Measurements from ENCODE around the gene PTPRN2. TPM values are rescaled to one million over a fixed set of nuclear protein-coding genes. Genes with fewer than 3 reads are reported as not detected.
A peak's percentile ranks its signal among the peaks of the same experiment; 100 is the strongest.
"Not testable (repeated sequence)": the region's sequence is repeated elsewhere in the genome, so short reads cannot be mapped to it uniquely, and the experiment has no call there.

PTPRN2 gene
- total RNA-seq, 1 donor from 2014 or later, result 0.33 TPM

- DNase-seq (ENCODE audit: low spot score) (no peak), ATAC-seq (no peak)
Measured at GRCh38 chr7:158227258-158227984, 360.2 kb downstream of the PTPRN2 start.

- DNase-seq (ENCODE audit: low spot score) (no peak), ATAC-seq (no peak)
Measured at GRCh38 chr7:158216198-158216597, 371.4 kb downstream of the PTPRN2 start.

- DNase-seq (ENCODE audit: low spot score) (no peak), ATAC-seq (no peak)
Measured at GRCh38 chr7:158209435-158209834, 378.2 kb downstream of the PTPRN2 start.

GRCh38 chr7:158206341-158206740 lies 381.3 kb downstream of the PTPRN2 start:
- DNase-seq (ENCODE audit: low spot score) (no peak), ATAC-seq (no peak)

- ATAC-seq, result no peak
Measured at GRCh38 chr7:158204453-158204852, 383.2 kb downstream of the PTPRN2 start.

GRCh38 chr7:158203948-158204347 lies 383.7 kb downstream of the PTPRN2 start:
- ATAC-seq; DNase-seq (ENCODE audit: low spot score): not testable (repeated sequence)

More at GRCh38 chr7:158204453-158204852, 383.2 kb downstream of the PTPRN2 start:
- DNase-seq (ENCODE audit: low spot score), result no peak

- no peak for ATAC-seq
Measured at GRCh38 chr7:158194365-158194900, 393.2 kb downstream of the PTPRN2 start.

GRCh38 chr7:158193446-158193845 lies 394.2 kb downstream of the PTPRN2 start:
- no peak for ATAC-seq
- DNase-seq (ENCODE audit: low spot score), result no peak

More at GRCh38 chr7:158194365-158194900, 393.2 kb downstream of the PTPRN2 start:
- no peak for DNase-seq (ENCODE audit: low spot score)

GRCh38 chr7:158192956-158193355 lies 394.7 kb downstream of the PTPRN2 start:
- ATAC-seq (no peak), DNase-seq (ENCODE audit: low spot score) (no peak)

- no peak for DNase-seq (ENCODE audit: low spot score)
Measured at GRCh38 chr7:158192184-158192835, 395.3 kb downstream of the PTPRN2 start.

GRCh38 chr7:158191671-158192070 lies 396.0 kb downstream of the PTPRN2 start:
- DNase-seq (ENCODE audit: low spot score), result no peak
- no peak for ATAC-seq

More at GRCh38 chr7:158192184-158192835, 395.3 kb downstream of the PTPRN2 start:
- no peak for ATAC-seq

GRCh38 chr7:158190756-158191155 lies 396.9 kb downstream of the PTPRN2 start:
- ATAC-seq (no peak), DNase-seq (ENCODE audit: low spot score) (no peak)

- no peak for ATAC-seq
Measured at GRCh38 chr7:158188676-158189075, 398.9 kb downstream of the PTPRN2 start.

GRCh38 chr7:158187694-158187994 lies 400.0 kb downstream of the PTPRN2 start:
- DNase-seq (ENCODE audit: low spot score) (no peak), ATAC-seq (no peak)

More at GRCh38 chr7:158188676-158189075, 398.9 kb downstream of the PTPRN2 start:
- DNase-seq (ENCODE audit: low spot score), result no peak

- ATAC-seq, result no peak
- DNase-seq (ENCODE audit: low spot score), result no peak
Measured at GRCh38 chr7:158186864-158187693, 400.5 kb downstream of the PTPRN2 start.

- ATAC-seq (no peak), DNase-seq (ENCODE audit: low spot score) (no peak)
Measured at GRCh38 chr7:158186406-158186805, 401.2 kb downstream of the PTPRN2 start.

GRCh38 chr7:158185653-158186052 lies 402.0 kb downstream of the PTPRN2 start:
- DNase-seq (ENCODE audit: low spot score), result no peak
- no peak for ATAC-seq

GRCh38 chr7:158183431-158183830 lies 404.2 kb downstream of the PTPRN2 start:
- ATAC-seq (no peak), DNase-seq (ENCODE audit: low spot score) (no peak)

- ATAC-seq (no peak), DNase-seq (ENCODE audit: low spot score) (no peak)
Measured at GRCh38 chr7:158176561-158177173, 411.0 kb downstream of the PTPRN2 start.

- no peak for ATAC-seq
- DNase-seq (ENCODE audit: low spot score), result no peak
Measured at GRCh38 chr7:158175779-158176178, 411.8 kb downstream of the PTPRN2 start.

GRCh38 chr7:158174947-158175346 lies 412.7 kb downstream of the PTPRN2 start:
- no peak for ATAC-seq
- DNase-seq (ENCODE audit: low spot score), result peak; percentile 18
